GM19452 (cell line): ENCODE measurements around the gene GADD45A.

Experiments
- ATAC-seq: cut with Tn5 transposase; IDR thresholded peaks from one replicate; pipeline ENCODE4 v1.9.1; 2021; ENCODE audit not compliant: unreplicated experiment

GADD45A gene

GRCh38 chr1:67666636-67667035 is 18.4 kb upstream of the GADD45A start:
- no peak for ATAC-seq

- no peak for ATAC-seq
These were observed 16.3 kb upstream of the GADD45A start for GRCh38 chr1:67668660-67669059.

- ATAC-seq: no peak
These were observed 12.7 kb upstream of the GADD45A start for GRCh38 chr1:67672260-67672803.

GRCh38 chr1:67673468-67674201 is 11.4 kb upstream of the GADD45A start:
- ATAC-seq: no peak

GRCh38 chr1:67674260-67675011 is 10.6 kb upstream of the GADD45A start:
- ATAC-seq: peak; percentile 55

GRCh38 chr1:67675800-67676199 is 9.2 kb upstream of the GADD45A start:
- no peak for ATAC-seq

- no peak for ATAC-seq
These were observed 8.7 kb upstream of the GADD45A start for GRCh38 chr1:67676287-67676686.

GRCh38 chr1:67676946-67677345 is 8.1 kb upstream of the GADD45A start:
- no peak for ATAC-seq

- no peak for ATAC-seq
These were observed 7.6 kb upstream of the GADD45A start for GRCh38 chr1:67677408-67677807.

- no peak for ATAC-seq
These were observed 7.1 kb upstream of the GADD45A start for GRCh38 chr1:67677930-67678329.

- ATAC-seq: no peak
These were observed 5.3 kb upstream of the GADD45A start for GRCh38 chr1:67679691-67680090.

- no peak for ATAC-seq
These were observed 4.5 kb upstream of the GADD45A start for GRCh38 chr1:67680486-67680885.

GRCh38 chr1:67682659-67683197 is 2.3 kb upstream of the GADD45A start:
- ATAC-seq: no peak

- no peak for ATAC-seq
These were observed 1.7 kb upstream of the GADD45A start for GRCh38 chr1:67683316-67683715.

GRCh38 chr1:67683766-67684525 is 1.1 kb upstream of the GADD45A start:
- no peak for ATAC-seq

GRCh38 chr1:67684526-67685066 is 405 bp upstream of the GADD45A start:
- ATAC-seq: no peak

- ATAC-seq: peak; percentile 15
These were observed 711 bp downstream of the GADD45A start for GRCh38 chr1:67685558-67686266.

- ATAC-seq: peak; percentile 28
These were observed 1.5 kb downstream of the GADD45A start for GRCh38 chr1:67686267-67687197.

- ATAC-seq: no peak
These were observed 2.2 kb downstream of the GADD45A start for GRCh38 chr1:67687198-67687545.
